ENCODE measurements around the gene LAG3. TPM values are rescaled to one million over a fixed set of nuclear protein-coding genes. Genes with fewer than 3 reads are reported as not detected.

Gene LAG3
- total and polyA plus RNA-seq, 10 of the 15 experiments (the other 5 are each of a cell fraction or from before 2014, with no cell fraction given): 0.52 to 4.2 (median 1.0) TPM; not detected in 1

DNA sequence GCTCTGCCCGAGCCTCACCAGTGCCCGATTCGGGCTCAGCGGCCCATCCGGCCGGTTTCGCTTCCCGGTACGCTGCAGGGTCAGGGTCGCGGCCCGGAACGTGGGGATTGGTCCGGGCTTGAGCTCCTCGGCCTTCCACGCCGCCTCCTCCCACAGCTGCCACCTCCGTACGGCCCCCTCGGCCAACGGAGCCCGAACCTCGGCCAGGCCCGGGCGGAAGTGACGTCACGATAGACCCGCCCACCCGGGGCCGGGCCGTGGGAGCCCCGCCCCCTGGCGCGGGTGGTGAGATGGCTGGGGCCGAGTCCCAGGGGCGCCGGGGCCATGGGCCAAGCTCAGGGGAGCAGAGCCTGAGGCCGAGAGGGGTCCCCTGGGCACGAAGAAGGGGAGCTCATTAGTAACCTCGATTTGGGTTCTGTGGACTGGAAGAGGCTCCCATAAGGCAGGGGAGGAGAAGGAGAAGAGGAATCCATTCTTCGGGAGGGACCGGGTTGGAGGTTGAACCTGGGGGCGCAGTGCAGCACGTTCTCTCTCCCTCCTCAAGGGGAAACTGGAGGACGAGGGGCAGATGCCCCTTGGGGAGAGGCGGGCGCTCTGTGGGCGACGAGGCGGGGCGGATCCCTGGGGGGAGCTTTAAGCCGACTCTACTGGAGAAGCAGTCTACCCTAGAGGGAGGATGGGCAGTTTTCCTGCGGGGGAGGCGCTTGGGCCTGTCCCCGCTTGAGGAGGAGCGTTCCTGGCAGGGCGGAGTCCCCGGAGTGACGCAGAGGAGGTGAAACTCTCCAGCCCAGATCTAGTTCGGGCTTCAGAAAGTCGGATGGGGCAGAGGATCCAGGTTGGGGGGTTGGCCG, 19.2 kb upstream of the LAG3 start, which contains the start of gene MLF2 (continued):
- TF ChIP-seq, protein P1, sequence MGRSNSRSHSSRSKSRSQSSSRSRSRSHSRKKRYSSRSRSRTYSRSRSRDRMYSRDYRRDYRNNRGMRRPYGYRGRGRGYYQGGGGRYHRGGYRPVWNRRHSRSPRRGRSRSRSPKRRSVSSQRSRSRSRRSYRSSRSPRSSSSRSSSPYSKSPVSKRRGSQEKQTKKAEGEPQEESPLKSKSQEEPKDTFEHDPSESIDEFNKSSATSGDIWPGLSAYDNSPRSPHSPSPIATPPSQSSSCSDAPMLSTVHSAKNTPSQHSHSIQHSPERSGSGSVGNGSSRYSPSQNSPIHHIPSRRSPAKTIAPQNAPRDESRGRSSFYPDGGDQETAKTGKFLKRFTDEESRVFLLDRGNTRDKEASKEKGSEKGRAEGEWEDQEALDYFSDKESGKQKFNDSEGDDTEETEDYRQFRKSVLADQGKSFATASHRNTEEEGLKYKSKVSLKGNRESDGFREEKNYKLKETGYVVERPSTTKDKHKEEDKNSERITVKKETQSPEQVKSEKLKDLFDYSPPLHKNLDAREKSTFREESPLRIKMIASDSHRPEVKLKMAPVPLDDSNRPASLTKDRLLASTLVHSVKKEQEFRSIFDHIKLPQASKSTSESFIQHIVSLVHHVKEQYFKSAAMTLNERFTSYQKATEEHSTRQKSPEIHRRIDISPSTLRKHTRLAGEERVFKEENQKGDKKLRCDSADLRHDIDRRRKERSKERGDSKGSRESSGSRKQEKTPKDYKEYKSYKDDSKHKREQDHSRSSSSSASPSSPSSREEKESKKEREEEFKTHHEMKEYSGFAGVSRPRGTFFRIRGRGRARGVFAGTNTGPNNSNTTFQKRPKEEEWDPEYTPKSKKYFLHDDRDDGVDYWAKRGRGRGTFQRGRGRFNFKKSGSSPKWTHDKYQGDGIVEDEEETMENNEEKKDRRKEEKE (IDR thresholded peaks at IDR 0.05): no peak
- TF ChIP-seq MYB (IDR thresholded peaks at IDR 0.05; ENCODE audit: borderline replicate concordance, low read depth, low read length) (no peak), CBX5 (IDR thresholded peaks at IDR 0.05; ENCODE audit: low read depth) (no peak), ZNF622 (IDR thresholded peaks at IDR 0.05) (no peak), RCOR1 (conservative IDR thresholded peaks at IDR 0.05; ENCODE audit: low read depth, low read length) (0 out of 2 replicates have a peak, but pooled peaks have one; percentile 47), PML (IDR thresholded peaks at IDR 0.05; ENCODE audit: low read length) (peak; percentile 88), FOXK2 (IDR thresholded peaks at IDR 0.05) (no peak), SMAD1 (IDR thresholded peaks at IDR 0.05; ENCODE audit: low read depth, partially characterized antibody) (peak; percentile 73), SRF (IDR thresholded peaks at IDR 0.05; ENCODE audit: low read depth in 2 of 2, low read length in 2 of 2) (0 out of 4 replicates have a peak, but pooled peaks of 1 of the 2 experiments have one; percentile 31), SUZ12 (IDR thresholded peaks at IDR 0.05; ENCODE audit: unreplicated experiment) (no peak), SP1 (IDR thresholded peaks at IDR 0.05; ENCODE audit: low read depth, low read length) (peak; percentile 58), NFYB (IDR thresholded peaks at IDR 0.05; ENCODE audit: insufficient read depth, low read depth, low read length) (no peak), NR2C2 (IDR thresholded peaks at IDR 0.05; ENCODE audit: borderline replicate concordance, control insufficient read depth, insufficient read length, low read depth) (no peak), POLR2AphosphoS2 (IDR thresholded peaks at IDR 0.05; ENCODE audit: low read depth, low read length) (peak; percentile 80), SUPT20H (IDR thresholded peaks at IDR 0.05; ENCODE audit: borderline replicate concordance, control insufficient read depth, low read depth, low read length) (no peak), POLR2AphosphoS5 (IDR thresholded peaks at IDR 0.05; ENCODE audit: low read length) (peak; percentile 81)
- TF ChIP-seq, protein P2, sequence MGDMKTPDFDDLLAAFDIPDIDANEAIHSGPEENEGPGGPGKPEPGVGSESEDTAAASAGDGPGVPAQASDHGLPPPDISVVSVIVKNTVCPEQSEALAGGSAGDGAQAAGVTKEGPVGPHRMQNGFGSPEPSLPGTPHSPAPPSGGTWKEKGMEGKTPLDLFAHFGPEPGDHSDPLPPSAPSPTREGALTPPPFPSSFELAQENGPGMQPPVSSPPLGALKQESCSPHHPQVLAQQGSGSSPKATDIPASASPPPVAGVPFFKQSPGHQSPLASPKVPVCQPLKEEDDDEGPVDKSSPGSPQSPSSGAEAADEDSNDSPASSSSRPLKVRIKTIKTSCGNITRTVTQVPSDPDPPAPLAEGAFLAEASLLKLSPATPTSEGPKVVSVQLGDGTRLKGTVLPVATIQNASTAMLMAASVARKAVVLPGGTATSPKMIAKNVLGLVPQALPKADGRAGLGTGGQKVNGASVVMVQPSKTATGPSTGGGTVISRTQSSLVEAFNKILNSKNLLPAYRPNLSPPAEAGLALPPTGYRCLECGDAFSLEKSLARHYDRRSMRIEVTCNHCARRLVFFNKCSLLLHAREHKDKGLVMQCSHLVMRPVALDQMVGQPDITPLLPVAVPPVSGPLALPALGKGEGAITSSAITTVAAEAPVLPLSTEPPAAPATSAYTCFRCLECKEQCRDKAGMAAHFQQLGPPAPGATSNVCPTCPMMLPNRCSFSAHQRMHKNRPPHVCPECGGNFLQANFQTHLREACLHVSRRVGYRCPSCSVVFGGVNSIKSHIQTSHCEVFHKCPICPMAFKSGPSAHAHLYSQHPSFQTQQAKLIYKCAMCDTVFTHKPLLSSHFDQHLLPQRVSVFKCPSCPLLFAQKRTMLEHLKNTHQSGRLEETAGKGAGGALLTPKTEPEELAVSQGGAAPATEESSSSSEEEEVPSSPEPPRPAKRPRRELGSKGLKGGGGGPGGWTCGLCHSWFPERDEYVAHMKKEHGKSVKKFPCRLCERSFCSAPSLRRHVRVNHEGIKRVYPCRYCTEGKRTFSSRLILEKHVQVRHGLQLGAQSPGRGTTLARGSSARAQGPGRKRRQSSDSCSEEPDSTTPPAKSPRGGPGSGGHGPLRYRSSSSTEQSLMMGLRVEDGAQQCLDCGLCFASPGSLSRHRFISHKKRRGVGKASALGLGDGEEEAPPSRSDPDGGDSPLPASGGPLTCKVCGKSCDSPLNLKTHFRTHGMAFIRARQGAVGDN (IDR thresholded peaks at IDR 0.05): peak; percentile 70
- TF ChIP-seq, protein P3, sequence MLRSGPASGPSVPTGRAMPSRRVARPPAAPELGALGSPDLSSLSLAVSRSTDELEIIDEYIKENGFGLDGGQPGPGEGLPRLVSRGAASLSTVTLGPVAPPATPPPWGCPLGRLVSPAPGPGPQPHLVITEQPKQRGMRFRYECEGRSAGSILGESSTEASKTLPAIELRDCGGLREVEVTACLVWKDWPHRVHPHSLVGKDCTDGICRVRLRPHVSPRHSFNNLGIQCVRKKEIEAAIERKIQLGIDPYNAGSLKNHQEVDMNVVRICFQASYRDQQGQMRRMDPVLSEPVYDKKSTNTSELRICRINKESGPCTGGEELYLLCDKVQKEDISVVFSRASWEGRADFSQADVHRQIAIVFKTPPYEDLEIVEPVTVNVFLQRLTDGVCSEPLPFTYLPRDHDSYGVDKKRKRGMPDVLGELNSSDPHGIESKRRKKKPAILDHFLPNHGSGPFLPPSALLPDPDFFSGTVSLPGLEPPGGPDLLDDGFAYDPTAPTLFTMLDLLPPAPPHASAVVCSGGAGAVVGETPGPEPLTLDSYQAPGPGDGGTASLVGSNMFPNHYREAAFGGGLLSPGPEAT (IDR thresholded peaks at IDR 0.05; ENCODE audit: low read depth): peak; percentile 86
- TF ChIP-seq, protein P4, sequence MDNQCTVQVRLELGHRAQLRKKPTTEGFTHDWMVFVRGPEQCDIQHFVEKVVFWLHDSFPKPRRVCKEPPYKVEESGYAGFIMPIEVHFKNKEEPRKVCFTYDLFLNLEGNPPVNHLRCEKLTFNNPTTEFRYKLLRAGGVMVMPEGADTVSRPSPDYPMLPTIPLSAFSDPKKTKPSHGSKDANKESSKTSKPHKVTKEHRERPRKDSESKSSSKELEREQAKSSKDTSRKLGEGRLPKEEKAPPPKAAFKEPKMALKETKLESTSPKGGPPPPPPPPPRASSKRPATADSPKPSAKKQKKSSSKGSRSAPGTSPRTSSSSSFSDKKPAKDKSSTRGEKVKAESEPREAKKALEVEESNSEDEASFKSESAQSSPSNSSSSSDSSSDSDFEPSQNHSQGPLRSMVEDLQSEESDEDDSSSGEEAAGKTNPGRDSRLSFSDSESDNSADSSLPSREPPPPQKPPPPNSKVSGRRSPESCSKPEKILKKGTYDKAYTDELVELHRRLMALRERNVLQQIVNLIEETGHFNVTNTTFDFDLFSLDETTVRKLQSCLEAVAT (IDR thresholded peaks at IDR 0.05): peak; percentile 88

Measured in GM12878 (cell line).